ENCODE measurements around the gene IREB2.
A peak's percentile ranks its signal among the peaks of the same experiment; 100 is the strongest.

Gene IREB2

GRCh38 chr15:78502641-78503040 is 64.6 kb downstream of the IREB2 start:
- no peak overlapping the region for H2BK12ac ChIP-seq (ENCODE audit: low read length in 2 of 2)
- no peak overlapping the region for H3K18ac ChIP-seq (ENCODE audit: low read depth in 1 of 2, low read length in 2 of 2)
- H3K4me3 ChIP-seq (ENCODE audit: insufficient read depth in 1 of 2, low read depth in 1 of 2, low read length in 2 of 2) = no peak overlapping the region
- WGBS = 98% methylated on average over 2 of the region's 2 CpGs
- H3K27ac ChIP-seq (ENCODE audit: low read length, poor library complexity, severe bottlenecking) = no peak overlapping the region
- no peak overlapping the region for H3K4me2 ChIP-seq (ENCODE audit: low read length, poor library complexity, severe bottlenecking)
- H2BK120ac ChIP-seq (ENCODE audit: low read depth, low read length) = no peak overlapping the region
- H2BK5ac ChIP-seq (ENCODE audit: low read depth, low read length, poor library complexity, severe bottlenecking) = no peak overlapping the region
- DNase-seq = no peak
- no peak overlapping the region for H4K91ac ChIP-seq (ENCODE audit: low read length)
- no peak overlapping the region for H3K14ac ChIP-seq (ENCODE audit: low read length in 2 of 2)
- no peaks in the 10 kb centered on the region for H3K9me3 ChIP-seq (ENCODE audit: control insufficient read depth, low read length)
- H3K36me3 ChIP-seq (ENCODE audit: control insufficient read depth in 1 of 2, insufficient read depth in 2 of 2, low read depth in 1 of 2, low read length in 2 of 2) = peaks cover 12 to 40% of the 10 kb centered on the region in 2 experiments
- peaks cover 3% of the 10 kb centered on the region for H3K4me1 ChIP-seq (ENCODE audit: control insufficient read depth, insufficient read depth, low read depth, low read length)
- H2BK15ac ChIP-seq (ENCODE audit: low read depth, poor library complexity, severe bottlenecking) = no peak overlapping the region
- no peaks in the 10 kb centered on the region for H3K27me3 ChIP-seq (ENCODE audit: control insufficient read depth in 1 of 2, insufficient read depth in 1 of 2, low read length in 2 of 2)
- H2AK5ac ChIP-seq (ENCODE audit: low read length, severe bottlenecking) = no peak overlapping the region
- no peak overlapping the region for H2AFZ ChIP-seq (ENCODE audit: low read depth, low read length)
- no peak overlapping the region for H3K4ac ChIP-seq (ENCODE audit: low read depth in 1 of 2, low read length in 2 of 2)
- no peak overlapping the region for H4K8ac ChIP-seq (ENCODE audit: low read length)
- H3K9ac ChIP-seq (ENCODE audit: low read length) = no peak overlapping the region
- H3K79me1 ChIP-seq (replicated peaks; ENCODE audit: low read length, poor library complexity, severe bottlenecking) = peaks cover 2% of the 10 kb centered on the region
- H3K23ac ChIP-seq (ENCODE audit: low read length in 2 of 2) = no peak overlapping the region

GRCh38 chr15:78506971-78507830 is 69.2 kb downstream of the IREB2 start, which contains the start of gene HYKK:
TSS of gene HYKK (plus strand) at chr15:78507577. CDS start at chr15:78513089, 5,512 bp downstream.
- WGBS = 2% methylated on average over 63 of the region's 63 CpGs
- H3K4me3 ChIP-seq (ENCODE audit: insufficient read depth in 1 of 2, low read depth in 1 of 2, low read length in 2 of 2) = peak within 1 kb of the TSS; percentile 92
- peak within 1 kb of the TSS; percentile 31 for H4K8ac ChIP-seq (ENCODE audit: low read length)

GRCh38 chr15:78507831-78508160 is 69.8 kb downstream of the IREB2 start:
- H2AFZ ChIP-seq (ENCODE audit: low read depth, low read length) = peak overlapping the region; percentile 100
- H3K4me3 ChIP-seq (ENCODE audit: insufficient read depth in 1 of 2, low read depth in 1 of 2, low read length in 2 of 2) = peak overlapping the region; percentile 92
- H3K27ac ChIP-seq (ENCODE audit: low read length, poor library complexity, severe bottlenecking) = no peak overlapping the region
- 2% methylated on average over 13 of the region's 13 CpGs for WGBS
- H3K23ac ChIP-seq (ENCODE audit: low read length in 2 of 2) = peak overlapping the region in 1 of 2 experiments; percentile 62
- H3K9ac ChIP-seq (ENCODE audit: low read length) = peak overlapping the region; percentile 84
- no peaks in the 10 kb centered on the region for H3K79me1 ChIP-seq (replicated peaks; ENCODE audit: low read length, poor library complexity, severe bottlenecking)
- no peaks in the 10 kb centered on the region for H3K36me3 ChIP-seq (ENCODE audit: control insufficient read depth in 1 of 2, insufficient read depth in 2 of 2, low read depth in 1 of 2, low read length in 2 of 2)
- H2BK120ac ChIP-seq (ENCODE audit: low read depth, low read length) = no peak overlapping the region
- H3K4me1 ChIP-seq (ENCODE audit: control insufficient read depth, insufficient read depth, low read depth, low read length) = peaks cover 6% of the 10 kb centered on the region
- no peak overlapping the region for H4K91ac ChIP-seq (ENCODE audit: low read length)
- no peak overlapping the region for H2BK15ac ChIP-seq (ENCODE audit: low read depth, poor library complexity, severe bottlenecking)
- H2BK12ac ChIP-seq (ENCODE audit: low read length in 2 of 2) = peak overlapping the region in 1 of 2 experiments; percentile 88
- no peak overlapping the region for H2BK5ac ChIP-seq (ENCODE audit: low read depth, low read length, poor library complexity, severe bottlenecking)
- peak overlapping the region in 1 of 2 experiments; percentile 92 for H3K18ac ChIP-seq (ENCODE audit: low read depth in 1 of 2, low read length in 2 of 2)
- H3K14ac ChIP-seq (ENCODE audit: low read length in 2 of 2) = peak overlapping the region in 1 of 2 experiments; percentile 81
- peak overlapping the region in 1 of 2 experiments; percentile 76 for H3K4ac ChIP-seq (ENCODE audit: low read depth in 1 of 2, low read length in 2 of 2)
- no peaks in the 10 kb centered on the region for H3K9me3 ChIP-seq (ENCODE audit: control insufficient read depth, low read length)
- DNase-seq = no peak
- peaks cover 0 to 10% of the 10 kb centered on the region in 2 experiments for H3K27me3 ChIP-seq (ENCODE audit: control insufficient read depth in 1 of 2, insufficient read depth in 1 of 2, low read length in 2 of 2)
- no peak overlapping the region for H4K8ac ChIP-seq (ENCODE audit: low read length)
- no peak overlapping the region for H2AK5ac ChIP-seq (ENCODE audit: low read length, severe bottlenecking)
- peak overlapping the region; percentile 88 for H3K4me2 ChIP-seq (ENCODE audit: low read length, poor library complexity, severe bottlenecking)

More at GRCh38 chr15:78506971-78507830, 69.2 kb downstream of the IREB2 start, which contains the start of gene HYKK:
- Histone ChIP-seq H3K27me3 (ENCODE audit: control insufficient read depth in 1 of 2, insufficient read depth in 1 of 2, low read length in 2 of 2) (peaks cover 0 to 10% of the 10 kb centered on the region in 2 experiments), H3K9me3 (ENCODE audit: control insufficient read depth, low read length) (no peaks in the 10 kb centered on the region), H2AFZ (ENCODE audit: low read depth, low read length) (peak within 1 kb of the TSS; percentile 100), H3K14ac (ENCODE audit: low read length in 2 of 2) (peak within 1 kb of the TSS in 1 of 2 experiments; percentile 81), H3K4ac (ENCODE audit: low read depth in 1 of 2, low read length in 2 of 2) (peak within 1 kb of the TSS in 1 of 2 experiments; percentile 76), H3K9ac (ENCODE audit: low read length) (peak within 1 kb of the TSS; percentile 84), H3K23ac (ENCODE audit: low read length in 2 of 2) (peak within 1 kb of the TSS in 1 of 2 experiments; percentile 62), H3K18ac (ENCODE audit: low read depth in 1 of 2, low read length in 2 of 2) (peak within 1 kb of the TSS; percentile 53 to 92), H3K4me1 (ENCODE audit: control insufficient read depth, insufficient read depth, low read depth, low read length) (peaks cover 6% of the 10 kb centered on the region), H3K27ac (ENCODE audit: low read length, poor library complexity, severe bottlenecking) (peak within 1 kb of the TSS; percentile 50), H3K4me2 (ENCODE audit: low read length, poor library complexity, severe bottlenecking) (peak within 1 kb of the TSS; percentile 100), H2BK12ac (ENCODE audit: low read length in 2 of 2) (peak within 1 kb of the TSS in 1 of 2 experiments; percentile 88), H3K79me1 (replicated peaks; ENCODE audit: low read length, poor library complexity, severe bottlenecking) (no peaks in the 10 kb centered on the region), H4K91ac (ENCODE audit: low read length) (no peak within 1 kb of the TSS), H2BK5ac (ENCODE audit: low read depth, low read length, poor library complexity, severe bottlenecking) (no peak within 1 kb of the TSS), H2BK120ac (ENCODE audit: low read depth, low read length) (no peak within 1 kb of the TSS), H2BK15ac (ENCODE audit: low read depth, poor library complexity, severe bottlenecking) (no peak within 1 kb of the TSS), H2AK5ac (ENCODE audit: low read length, severe bottlenecking) (no peak within 1 kb of the TSS), H3K36me3 (ENCODE audit: control insufficient read depth in 1 of 2, insufficient read depth in 2 of 2, low read depth in 1 of 2, low read length in 2 of 2) (no peaks in the 10 kb centered on the region)
- DNase-seq = peak; percentile 99

- peaks cover 6% of the 10 kb centered on the region for H3K4me1 ChIP-seq (ENCODE audit: control insufficient read depth, insufficient read depth, low read depth, low read length)
- no peak overlapping the region for H3K18ac ChIP-seq (ENCODE audit: low read depth in 1 of 2, low read length in 2 of 2)
- no peak overlapping the region for H3K14ac ChIP-seq (ENCODE audit: low read length in 2 of 2)
- no peak overlapping the region for H3K4ac ChIP-seq (ENCODE audit: low read depth in 1 of 2, low read length in 2 of 2)
- no peak overlapping the region for H3K23ac ChIP-seq (ENCODE audit: low read length in 2 of 2)
- DNase-seq = no peak
- no peak overlapping the region for H3K27ac ChIP-seq (ENCODE audit: low read length, poor library complexity, severe bottlenecking)
- peak overlapping the region; percentile 84 for H3K9ac ChIP-seq (ENCODE audit: low read length)
- peak overlapping the region in 1 of 2 experiments; percentile 92 for H3K4me3 ChIP-seq (ENCODE audit: insufficient read depth in 1 of 2, low read depth in 1 of 2, low read length in 2 of 2)
- H4K91ac ChIP-seq (ENCODE audit: low read length) = no peak overlapping the region
- H2BK120ac ChIP-seq (ENCODE audit: low read depth, low read length) = no peak overlapping the region
- H2BK15ac ChIP-seq (ENCODE audit: low read depth, poor library complexity, severe bottlenecking) = no peak overlapping the region
- no peaks in the 10 kb centered on the region for H3K9me3 ChIP-seq (ENCODE audit: control insufficient read depth, low read length)
- H3K36me3 ChIP-seq (ENCODE audit: control insufficient read depth in 1 of 2, insufficient read depth in 2 of 2, low read depth in 1 of 2, low read length in 2 of 2) = no peaks in the 10 kb centered on the region
- no peak overlapping the region for H2BK12ac ChIP-seq (ENCODE audit: low read length in 2 of 2)
- H2AK5ac ChIP-seq (ENCODE audit: low read length, severe bottlenecking) = no peak overlapping the region
- H3K4me2 ChIP-seq (ENCODE audit: low read length, poor library complexity, severe bottlenecking) = peak overlapping the region; percentile 88
- H2BK5ac ChIP-seq (ENCODE audit: low read depth, low read length, poor library complexity, severe bottlenecking) = no peak overlapping the region
- H2AFZ ChIP-seq (ENCODE audit: low read depth, low read length) = no peak overlapping the region
- H3K79me1 ChIP-seq (replicated peaks; ENCODE audit: low read length, poor library complexity, severe bottlenecking) = no peaks in the 10 kb centered on the region
- WGBS = 38% methylated on average over 4 of the region's 6 CpGs
- peaks cover 0 to 10% of the 10 kb centered on the region in 2 experiments for H3K27me3 ChIP-seq (ENCODE audit: control insufficient read depth in 1 of 2, insufficient read depth in 1 of 2, low read length in 2 of 2)
- no peak overlapping the region for H4K8ac ChIP-seq (ENCODE audit: low read length)
Observed at GRCh38 chr15:78508272-78508671, 70.3 kb downstream of the IREB2 start.
